Daoy (cell line): Measurements from ENCODE around the gene FNDC11. TPM values are rescaled to one million over a fixed set of nuclear protein-coding genes. Genes with fewer than 3 reads are reported as not detected.
"Not testable (repeated sequence)": the region's sequence is repeated elsewhere in the genome, so short reads cannot be mapped to it uniquely, and the experiment has no call there.

Source experiments
- DNase-seq: peaks from one replicate; pipeline ENCODE4 v3.0.0-alpha.2; 2015; ENCODE audit warnings: low read depth
- total RNA-seq: library from RNA; depleted of rRNA; stranded (reverse); fragments of >200 nt; shearing (Covaris generic); gene quantifications from 2 replicates; pipeline ENCODE4 v1.2.3, GENCODE V29; 2014; rRNA removed

FNDC11 gene, protein sequence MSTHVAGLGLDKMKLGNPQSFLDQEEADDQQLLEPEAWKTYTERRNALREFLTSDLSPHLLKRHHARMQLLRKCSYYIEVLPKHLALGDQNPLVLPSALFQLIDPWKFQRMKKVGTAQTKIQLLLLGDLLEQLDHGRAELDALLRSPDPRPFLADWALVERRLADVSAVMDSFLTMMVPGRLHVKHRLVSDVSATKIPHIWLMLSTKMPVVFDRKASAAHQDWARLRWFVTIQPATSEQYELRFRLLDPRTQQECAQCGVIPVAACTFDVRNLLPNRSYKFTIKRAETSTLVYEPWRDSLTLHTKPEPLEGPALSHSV
- not detected in 2 replicates for total RNA-seq

- no peak for DNase-seq
Measured at GRCh38 chr20:63553933-63554290, at the start of gene FNDC11. Gene FNDC11, plus strand, starts transcription at chr20:63554159. Its CDS starts 1,505 bp downstream, at chr20:63555664.

GRCh38 chr20:63504642-63505041 is 49.3 kb upstream of the FNDC11 start:
- DNase-seq = no peak

- DNase-seq = no peak
Measured at GRCh38 chr20:63505281-63505680, 48.7 kb upstream of the FNDC11 start.

GRCh38 chr20:63505723-63506122 is 48.2 kb upstream of the FNDC11 start:
- DNase-seq = no peak

GRCh38 chr20:63507083-63507743 is 46.7 kb upstream of the FNDC11 start:
- no peak for DNase-seq

- DNase-seq = no peak
Measured at GRCh38 chr20:63508072-63508768, 45.7 kb upstream of the FNDC11 start.

DNA sequence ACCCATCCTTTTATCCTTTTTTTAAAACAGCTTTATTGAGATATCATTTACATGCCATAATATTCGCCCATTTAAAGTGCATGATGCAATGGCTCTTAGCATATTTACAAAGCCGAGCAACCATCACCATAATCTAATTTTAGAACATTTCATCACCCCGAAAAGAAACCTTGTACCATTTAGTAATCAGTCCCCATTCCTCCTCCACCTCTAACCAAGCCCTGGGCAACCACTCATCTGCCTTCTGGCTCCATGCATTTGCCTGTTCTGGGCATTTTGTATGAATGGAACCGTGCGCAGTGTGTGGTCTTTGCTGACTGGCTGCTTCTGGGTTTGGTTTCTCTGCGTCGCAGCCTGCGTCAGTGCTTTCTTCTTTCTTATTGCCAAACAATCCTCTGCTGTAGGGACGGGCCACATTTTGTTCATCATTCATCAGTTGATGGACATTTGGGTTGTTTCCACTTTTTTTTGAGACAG is 44.8 kb upstream of the FNDC11 start:
- no peak for DNase-seq

DNA sequence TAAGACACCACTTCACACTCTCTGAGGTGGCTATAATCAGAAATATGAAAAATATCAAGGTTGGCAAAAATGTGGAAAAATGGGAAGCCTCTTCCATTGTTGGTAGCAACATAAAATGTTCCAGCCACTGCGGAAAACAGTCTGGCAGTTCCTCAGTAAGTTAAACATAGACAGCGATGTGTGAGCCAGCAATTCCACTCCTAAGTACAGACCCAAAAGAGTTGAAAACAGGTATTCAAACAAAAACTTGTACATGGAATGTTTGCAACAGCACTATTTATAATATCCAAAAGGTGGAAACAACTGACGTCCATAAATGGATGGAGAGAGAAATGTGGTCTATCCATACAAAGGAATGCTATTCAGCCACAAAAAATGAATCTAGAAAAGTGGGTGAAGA is 40.8 kb upstream of the FNDC11 start:
- no peak for DNase-seq

DNA sequence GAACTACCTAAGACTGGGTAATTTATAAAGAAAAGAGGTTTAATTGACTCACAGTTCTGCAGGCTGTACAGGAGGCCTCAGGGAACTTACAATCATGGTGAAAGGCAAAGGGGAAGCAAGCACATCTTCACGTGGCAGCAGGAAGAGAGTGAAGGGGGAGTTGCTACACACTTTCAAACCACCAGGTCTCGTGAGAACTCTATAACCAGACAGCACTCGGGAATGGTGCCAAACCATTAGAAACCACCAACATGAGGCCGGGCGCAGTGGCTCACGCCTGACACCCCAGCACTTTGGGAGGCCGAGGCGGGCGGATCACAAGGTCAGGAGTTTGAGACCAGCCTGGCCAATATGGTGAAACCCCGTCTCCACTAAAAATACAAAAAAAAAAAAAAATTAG is 39.4 kb upstream of the FNDC11 start:
- DNase-seq = not testable (repeated sequence)

GRCh38 chr20:63517376-63518309 is 36.3 kb upstream of the FNDC11 start:
- DNase-seq = no peak

DNA sequence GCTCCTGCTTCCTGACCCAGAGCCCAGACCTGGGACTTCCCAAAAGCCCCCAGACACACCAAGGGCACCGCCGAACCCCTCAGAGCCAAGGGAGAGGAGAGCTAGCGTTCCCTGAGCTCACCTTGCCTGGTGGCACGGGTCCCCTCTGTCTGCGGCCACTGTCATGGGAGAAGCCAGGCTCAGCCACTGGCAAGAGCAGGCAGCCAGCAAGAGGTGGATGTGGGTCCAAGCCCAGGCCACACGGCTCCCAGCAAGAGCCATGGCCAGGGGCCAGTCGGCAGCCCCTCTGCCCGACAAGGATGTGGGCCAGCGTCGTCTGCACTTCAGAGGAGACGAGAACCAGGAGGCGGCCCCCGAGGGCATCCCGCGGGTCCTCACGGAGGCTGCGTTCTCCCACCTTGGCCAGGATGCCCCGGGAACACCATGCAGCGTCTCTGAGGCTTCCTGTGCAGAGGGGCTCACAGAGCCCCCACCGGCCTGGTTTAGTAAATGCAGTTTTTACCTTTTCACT is 35.6 kb upstream of the FNDC11 start:
- DNase-seq = no peak

GRCh38 chr20:63518946-63519667 is 34.9 kb upstream of the FNDC11 start:
- DNase-seq = no peak

GRCh38 chr20:63519668-63520503 is 34.1 kb upstream of the FNDC11 start:
- DNase-seq = peak; percentile 74

DNA sequence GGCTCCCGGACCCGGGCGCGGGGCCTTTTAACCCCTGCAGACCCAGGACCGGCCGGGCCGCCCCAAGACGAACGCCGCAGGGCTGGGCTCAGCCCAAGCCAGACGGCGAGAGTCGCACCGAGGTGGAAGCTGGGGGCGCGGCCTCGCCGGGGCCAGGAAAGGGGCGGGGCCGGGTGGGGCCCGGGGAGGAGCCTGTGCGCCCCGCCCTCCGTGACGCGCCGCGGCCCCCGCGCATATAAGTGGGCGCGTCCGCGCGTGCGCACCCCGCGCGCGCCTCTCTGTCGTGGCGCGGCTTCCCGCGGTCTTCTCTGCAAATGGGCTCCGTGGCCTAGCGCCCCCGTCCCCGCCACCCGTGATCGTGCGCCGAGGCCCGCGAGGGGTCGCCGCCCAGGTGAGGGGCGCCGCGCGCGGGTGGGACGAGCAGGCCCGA is 33.4 kb upstream of the FNDC11 start, which contains the start of gene PPDPF:
Gene PPDPF, plus strand, starts transcription at position 262 of the 430 bp plus-strand sequence. CDS start 544 bp downstream, outside the sequence.
- DNase-seq = peak; percentile 79

GRCh38 chr20:63520934-63521601 is 32.9 kb upstream of the FNDC11 start:
- DNase-seq = peak; percentile 69

DNA sequence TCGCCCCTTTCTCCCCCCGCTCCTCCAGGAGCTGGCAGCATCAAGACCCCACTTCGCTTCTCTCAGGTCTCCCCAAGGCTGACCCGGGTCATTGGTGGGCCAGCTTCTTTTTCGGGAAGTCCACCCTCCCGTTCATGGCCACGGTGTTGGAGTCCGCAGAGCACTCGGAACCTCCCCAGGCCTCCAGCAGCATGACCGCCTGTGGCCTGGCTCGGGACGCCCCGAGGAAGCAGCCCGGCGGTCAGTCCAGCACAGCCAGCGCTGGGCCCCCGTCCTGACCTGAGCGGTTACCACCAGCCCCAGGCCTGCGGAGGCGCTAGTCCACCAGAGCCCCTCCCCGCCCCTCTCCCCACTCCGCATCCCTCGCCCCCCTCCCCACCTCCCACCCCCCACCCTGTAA is 32.4 kb upstream of the FNDC11 start:
- no peak for DNase-seq

DNA sequence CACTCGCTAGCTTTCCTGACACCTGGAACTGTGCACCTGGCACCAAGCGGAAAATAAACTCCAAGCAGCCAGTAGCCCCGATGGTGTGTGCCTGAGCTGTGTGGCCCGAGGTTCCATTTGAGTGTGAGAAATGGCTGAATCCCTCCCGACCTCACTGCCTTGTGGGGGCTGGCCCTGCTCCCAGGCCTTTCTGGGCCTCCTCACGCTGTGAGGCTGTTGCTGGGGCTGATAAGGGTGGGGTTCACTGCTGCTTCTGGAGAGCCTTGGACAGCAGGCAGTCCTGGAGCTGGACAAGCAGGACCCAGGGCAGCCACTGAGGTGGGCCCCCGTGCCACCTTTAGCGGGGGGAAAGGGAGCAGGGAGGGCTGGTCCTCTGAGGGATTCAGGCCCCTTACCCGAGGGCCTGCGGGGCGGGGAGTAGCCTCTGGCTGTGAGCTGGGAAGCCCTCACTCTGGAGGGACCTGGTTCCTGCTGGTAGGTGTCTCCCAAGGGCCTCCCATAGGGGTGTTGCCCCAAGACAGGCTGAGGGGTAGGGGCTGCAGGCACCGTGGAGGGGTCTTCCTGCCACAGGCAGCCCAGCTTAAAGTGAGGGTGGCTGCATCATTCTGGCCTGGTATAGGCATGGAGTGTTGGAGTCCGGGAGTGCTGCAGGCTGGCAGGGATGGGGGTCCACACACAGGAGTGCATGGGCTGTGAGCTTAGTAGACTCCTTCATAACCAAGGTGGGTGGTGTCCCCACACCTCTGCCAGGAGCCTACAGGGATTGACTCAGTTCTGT is 31.7 kb upstream of the FNDC11 start:
- no peak for DNase-seq

DNA sequence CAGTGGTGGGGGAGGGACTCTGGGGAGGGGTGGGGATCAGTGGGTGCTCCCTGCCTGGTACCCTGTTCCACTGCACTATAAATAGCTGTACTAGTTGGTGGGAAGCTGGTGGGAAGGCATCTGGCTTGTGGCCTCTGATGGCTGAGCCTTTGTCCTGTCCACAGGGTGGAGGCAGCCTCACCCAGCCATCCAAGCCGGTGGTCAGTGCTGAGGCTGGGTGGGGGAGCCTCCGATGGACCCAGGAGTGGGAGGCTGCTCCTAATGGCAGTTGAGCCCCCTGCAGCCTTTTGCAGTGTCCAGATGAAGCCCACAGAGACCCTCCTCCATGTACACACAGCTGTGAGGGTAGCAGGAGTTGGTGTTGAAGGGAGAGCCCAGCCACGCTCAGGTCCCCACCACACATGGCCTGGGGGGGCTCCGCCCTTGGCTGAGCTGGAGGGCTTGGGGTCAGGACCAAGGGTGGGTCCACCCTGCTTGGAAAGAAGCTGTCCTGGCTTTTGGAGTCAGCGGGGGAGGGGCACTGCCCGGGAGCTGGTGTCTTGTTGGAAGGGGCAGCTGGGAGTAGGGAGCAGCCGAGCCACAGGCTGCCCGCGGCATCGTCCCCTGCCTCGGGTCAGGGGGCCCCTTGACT is 30.9 kb upstream of the FNDC11 start:
- no peak for DNase-seq
